ENCODE results near the gene PRAC1. TPM values are rescaled to one million over a fixed set of nuclear protein-coding genes. Genes with fewer than 3 reads are reported as not detected.
A peak's percentile ranks its signal among the peaks of the same experiment; 100 is the strongest.

The PRAC1 gene
- total RNA-seq, 1 experiment from 2014 or later = not detected

DNA sequence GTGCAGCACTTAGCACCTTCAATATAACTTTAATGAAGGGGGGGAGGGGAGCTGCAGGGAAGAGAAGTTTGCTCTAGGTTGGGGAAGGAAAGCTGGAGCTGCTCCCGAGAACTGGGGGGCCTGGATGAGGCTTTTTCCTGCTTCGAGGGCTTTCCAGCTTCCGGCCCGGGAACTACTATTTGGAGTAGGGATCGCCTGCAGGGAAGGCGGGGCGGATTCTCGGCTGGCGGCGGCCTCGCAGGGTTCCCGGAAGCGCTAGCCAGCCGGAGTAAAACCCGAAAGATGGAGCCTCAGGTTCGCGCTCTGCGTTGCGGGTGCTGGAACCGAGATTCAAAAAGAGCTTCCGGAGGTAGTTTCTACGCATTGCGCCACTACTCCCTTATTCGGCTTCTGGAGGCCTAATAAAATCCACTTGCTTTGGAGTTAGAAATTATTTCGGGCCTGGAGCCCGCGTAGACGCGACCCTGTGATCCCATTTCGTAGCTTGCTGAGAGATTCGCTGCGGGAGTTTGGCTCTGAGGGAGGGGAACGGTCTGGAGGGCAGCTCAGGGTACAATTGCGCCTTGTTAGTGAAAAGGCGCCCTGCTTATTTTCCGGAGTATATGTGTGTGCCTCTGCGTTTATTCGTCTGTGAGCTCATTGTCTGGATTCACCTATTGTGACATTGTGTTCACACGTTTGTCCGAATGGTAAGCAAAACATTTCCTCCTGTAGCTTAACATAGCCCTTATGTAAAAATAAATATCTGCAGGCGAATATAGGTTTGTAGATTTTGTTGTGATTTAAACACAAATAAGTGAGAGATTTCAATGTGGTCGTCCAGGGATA lies 1.3 kb upstream of the PRAC1 start:
- Mint-ChIP-seq H3K4me3 (peak overlapping the region; percentile 15 to 57; a peak in 3 of 5 replicates), H3K36me3 (ENCODE audit: insufficient read depth in 1 of 3, low read depth in 3 of 3) (peaks cover 0 to 2% (median 0%) of the 10 kb centered on the region in 3 experiments; a peak in 1 of 7 replicates), H3K4me1 (peaks cover 31 to 42% of the 10 kb centered on the region in 2 experiments), H3K27ac (no peak overlapping the region; a peak in 1 of 7 replicates), H3K9me3 (peaks cover 4 to 6% of the 10 kb centered on the region in 2 experiments; a peak in 3 of 5 replicates), H3K27me3 (ENCODE audit: low read depth) (peaks cover 100% of the 10 kb centered on the region)
- Histone ChIP-seq H3K27me3 (ENCODE audit: insufficient read depth, low read length) (peaks cover 100% of the 10 kb centered on the region), H2AK5ac (ENCODE audit: insufficient read length, low read length) (no peak overlapping the region), H2BK5ac (ENCODE audit: insufficient read length, low read length) (no peak overlapping the region), H2BK12ac (ENCODE audit: insufficient read length, low read depth, low read length) (no peak overlapping the region), H3K14ac (ENCODE audit: insufficient read depth, low read length) (no peak overlapping the region), H4K5ac (ENCODE audit: insufficient read length, low read depth, low read length) (no peak overlapping the region), H3T11ph (ENCODE audit: low read length) (no peak overlapping the region), H3K9ac (ENCODE audit: extremely low read depth, insufficient read length, low read length) (no peak overlapping the region), H2BK15ac (ENCODE audit: low read depth, low read length) (no peak overlapping the region), H3K23ac (ENCODE audit: insufficient read length, low read depth, low read length) (no peak overlapping the region), H3K23me2 (ENCODE audit: insufficient read length, low read depth, low read length, poor library complexity, severe bottlenecking) (peaks cover 8% of the 10 kb centered on the region), H3K9me3 (ENCODE audit: control insufficient read depth, low read depth, low read length) (no peaks in the 10 kb centered on the region), H3K4me1 (ENCODE audit: insufficient read depth, low read length) (peaks cover 2% of the 10 kb centered on the region; the same call in 1 of the 2 replicates), H2BK20ac (ENCODE audit: low read depth, low read length, poor library complexity, severe bottlenecking) (no peak overlapping the region), H4K20me1 (ENCODE audit: control insufficient read depth, insufficient read depth, insufficient read length) (peaks cover 4% of the 10 kb centered on the region), H2BK120ac (ENCODE audit: low read depth, low read length, poor library complexity, severe bottlenecking) (no peak overlapping the region), H3K4ac (ENCODE audit: low read depth, low read length) (no peak overlapping the region), H3K79me1 (ENCODE audit: insufficient read depth, low read depth, low read length, poor library complexity, severe bottlenecking) (no peaks in the 10 kb centered on the region), H3K4me2 (ENCODE audit: insufficient read depth, insufficient read length, low read length) (peak overlapping the region; percentile 2), H3K56ac (ENCODE audit: insufficient read length, low read depth, low read length) (no peak overlapping the region), H3K27ac (ENCODE audit: insufficient read length, low read depth, low read length) (no peak overlapping the region), H2AFZ (ENCODE audit: low read length) (no peak overlapping the region), H4K8ac (replicated peaks; ENCODE audit: insufficient read length, low read depth, low read length) (no peak overlapping the region), H4K91ac (ENCODE audit: insufficient read length, low read depth, low read length) (no peak overlapping the region), H3K79me2 (ENCODE audit: insufficient read depth, low read length) (no peaks in the 10 kb centered on the region), H3K18ac (ENCODE audit: insufficient read length, low read depth, low read length) (no peak overlapping the region)
- DNase-seq = peak; percentile 83
- no CpG with 5 or more reads among the region's 42 CpGs for WGBS (ENCODE audit: extremely low coverage, insufficient read length, low lambda C conversion rate)
- TF ChIP-seq CTCF (conservative IDR thresholded peaks at IDR 0.05) = no peak

Measured in H9 (cell line).